ENCODE results near the gene AATK. TPM values are rescaled to one million over a fixed set of nuclear protein-coding genes. Genes with fewer than 3 reads are reported as not detected.

The AATK gene
- total and polyA plus RNA-seq, 8 donors, result 13.3 to 48.5 (median 19.4) TPM

DNA sequence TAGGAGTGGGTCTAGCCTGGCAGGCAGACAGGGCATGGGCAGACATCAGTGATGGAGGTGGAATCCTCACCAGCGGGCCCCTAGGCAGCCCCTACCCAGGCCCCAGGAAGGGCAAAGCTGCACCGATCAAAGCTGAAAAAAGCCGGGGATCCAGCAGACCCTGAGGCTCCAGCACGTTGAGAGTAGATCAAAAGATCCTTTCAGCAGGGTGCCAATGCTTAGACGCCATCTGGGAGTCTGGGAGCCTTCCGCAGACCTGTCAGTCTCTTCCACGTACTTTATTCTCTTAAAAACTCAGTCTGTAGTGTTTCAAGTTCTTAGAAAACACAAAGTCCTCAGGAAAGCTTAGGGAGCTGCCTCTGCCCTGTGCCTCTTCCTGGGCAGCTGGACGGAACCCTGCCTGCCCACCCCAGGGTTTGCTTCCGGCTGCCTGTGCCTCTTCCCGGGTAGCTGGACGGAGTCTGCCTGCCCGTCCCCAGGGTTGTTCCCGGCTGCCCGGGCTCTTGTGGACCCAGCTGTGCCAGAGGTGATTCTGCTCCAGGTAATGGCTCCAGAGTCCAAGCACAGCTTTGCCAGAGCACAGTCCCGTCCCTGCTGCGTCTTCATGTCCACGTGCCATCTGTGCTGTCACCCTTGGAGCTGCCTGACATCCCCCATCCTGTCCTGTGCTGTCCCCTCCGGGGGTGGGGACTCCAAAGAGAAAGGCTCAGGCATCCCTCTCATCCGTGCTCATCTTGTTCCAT lies 51.5 kb downstream of the AATK start:
- Histone ChIP-seq H3K36me3 (peaks cover 0 to 80% of the 10 kb centered on the region in 2 donors), H3K4me3 (no peak overlapping the region), H3K27ac (no peak overlapping the region), H3K4me1 (peaks cover 0 to 12% of the 10 kb centered on the region in 2 donors), H3K9me3 (no peaks in the 10 kb centered on the region), H3K27me3 (peaks cover 0 to 8% of the 10 kb centered on the region in 2 donors)
- ATAC-seq (no peak), DNase-seq (no peak)
- TF ChIP-seq, protein P1, sequence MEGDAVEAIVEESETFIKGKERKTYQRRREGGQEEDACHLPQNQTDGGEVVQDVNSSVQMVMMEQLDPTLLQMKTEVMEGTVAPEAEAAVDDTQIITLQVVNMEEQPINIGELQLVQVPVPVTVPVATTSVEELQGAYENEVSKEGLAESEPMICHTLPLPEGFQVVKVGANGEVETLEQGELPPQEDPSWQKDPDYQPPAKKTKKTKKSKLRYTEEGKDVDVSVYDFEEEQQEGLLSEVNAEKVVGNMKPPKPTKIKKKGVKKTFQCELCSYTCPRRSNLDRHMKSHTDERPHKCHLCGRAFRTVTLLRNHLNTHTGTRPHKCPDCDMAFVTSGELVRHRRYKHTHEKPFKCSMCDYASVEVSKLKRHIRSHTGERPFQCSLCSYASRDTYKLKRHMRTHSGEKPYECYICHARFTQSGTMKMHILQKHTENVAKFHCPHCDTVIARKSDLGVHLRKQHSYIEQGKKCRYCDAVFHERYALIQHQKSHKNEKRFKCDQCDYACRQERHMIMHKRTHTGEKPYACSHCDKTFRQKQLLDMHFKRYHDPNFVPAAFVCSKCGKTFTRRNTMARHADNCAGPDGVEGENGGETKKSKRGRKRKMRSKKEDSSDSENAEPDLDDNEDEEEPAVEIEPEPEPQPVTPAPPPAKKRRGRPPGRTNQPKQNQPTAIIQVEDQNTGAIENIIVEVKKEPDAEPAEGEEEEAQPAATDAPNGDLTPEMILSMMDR (IDR thresholded peaks at IDR 0.05), result no peak
- intact Hi-C loops (cut with DNase I), result no loop called here

DNA sequence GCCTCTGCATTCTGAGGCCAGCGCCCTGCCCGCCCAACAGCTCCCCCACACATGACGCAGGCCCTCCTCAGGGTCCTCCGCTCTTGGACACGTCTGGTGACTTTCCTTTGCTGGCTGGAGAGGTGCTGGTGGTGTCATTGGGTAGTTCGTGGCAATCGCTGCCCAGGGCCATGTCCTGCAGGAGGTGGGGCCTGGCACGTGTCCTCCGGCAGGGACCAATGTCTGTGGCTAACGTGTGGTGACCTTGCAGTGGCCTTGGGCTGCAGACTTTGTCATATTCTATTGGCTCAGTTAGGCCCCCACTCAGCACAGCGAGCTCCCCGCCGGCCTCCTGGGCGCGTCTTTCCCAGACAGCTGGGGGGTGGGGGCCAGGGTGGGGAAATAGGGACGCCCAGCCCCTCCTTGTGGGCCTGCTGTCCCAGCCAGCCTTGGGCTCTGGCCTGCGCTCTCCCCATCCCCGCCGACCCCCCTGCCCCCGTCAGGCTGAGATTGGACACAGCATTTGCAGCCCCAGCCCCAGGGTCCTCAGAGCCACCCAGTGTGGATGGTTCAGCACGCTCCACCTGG lies 52.8 kb downstream of the AATK start:
- peaks cover 0 to 1% of the 10 kb centered on the region in 2 donors for H3K27me3 ChIP-seq
- no peaks in the 10 kb centered on the region for H3K4me1 ChIP-seq
- no peak for DNase-seq
- no peak overlapping the region for H3K27ac ChIP-seq
- no peaks in the 10 kb centered on the region for H3K9me3 ChIP-seq
- H3K4me3 ChIP-seq, result no peak overlapping the region
- intact Hi-C loops (cut with DNase I), result no loop called here
- TF ChIP-seq, protein P1 (IDR thresholded peaks at IDR 0.05), result no peak
- no peak for ATAC-seq
- peaks cover 0 to 85% of the 10 kb centered on the region in 2 donors for H3K36me3 ChIP-seq

GRCh38 chr17:81112450-81112849 lies 53.6 kb downstream of the AATK start:
- Histone ChIP-seq H3K27me3 (no peaks in the 10 kb centered on the region), H3K9me3 (no peaks in the 10 kb centered on the region), H3K27ac (no peak overlapping the region), H3K4me3 (no peak overlapping the region), H3K4me1 (no peaks in the 10 kb centered on the region), H3K36me3 (peaks cover 0 to 85% of the 10 kb centered on the region in 2 donors)
- intact Hi-C loops (cut with DNase I), result no loop called here
- DNase-seq (no peak), ATAC-seq (no peak)
- TF ChIP-seq, protein P1 (IDR thresholded peaks at IDR 0.05), result no peak

- intact Hi-C loops (cut with DNase I), result no loop called here
- Histone ChIP-seq H3K27ac (no peak overlapping the region), H3K36me3 (peaks cover 0 to 85% of the 10 kb centered on the region in 2 donors), H3K4me3 (no peak overlapping the region), H3K4me1 (no peaks in the 10 kb centered on the region), H3K9me3 (no peaks in the 10 kb centered on the region), H3K27me3 (no peaks in the 10 kb centered on the region)
- DNase-seq (no peak), ATAC-seq (no peak)
- TF ChIP-seq, protein P1 (IDR thresholded peaks at IDR 0.05), result no peak
These were observed 55.0 kb downstream of the AATK start for GRCh38 chr17:81111066-81111465.

DNA sequence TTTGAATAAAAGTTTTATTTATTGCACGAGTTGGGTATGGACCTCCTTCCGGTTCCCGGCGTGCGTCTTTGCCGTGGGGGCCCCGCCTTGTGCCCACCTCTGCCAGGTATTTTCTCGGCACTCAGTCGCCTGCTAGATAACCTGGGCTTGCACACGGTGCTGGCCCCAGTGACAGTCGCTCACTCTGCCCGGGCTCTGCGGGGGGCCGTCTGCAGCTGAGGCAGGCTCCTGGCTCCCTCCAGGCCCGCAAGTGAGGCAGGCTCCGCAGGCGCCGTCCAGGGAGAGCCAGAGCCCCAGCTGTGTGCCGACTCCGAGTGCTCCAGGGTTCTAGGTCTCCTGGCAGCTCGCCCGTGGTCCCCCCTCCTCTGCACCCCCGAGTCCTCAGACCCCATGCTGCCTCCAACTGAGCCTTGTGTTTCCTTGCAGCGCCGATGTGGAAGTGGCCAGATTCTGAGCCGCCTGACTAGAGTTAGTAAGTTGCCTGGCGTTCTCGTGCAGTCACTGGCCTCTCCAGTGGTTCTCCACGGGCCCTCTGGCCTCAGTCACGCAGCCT lies 55.5 kb downstream of the AATK start:
- H3K36me3 ChIP-seq, result peaks cover 0 to 85% of the 10 kb centered on the region in 2 donors
- DNase-seq (no peak), ATAC-seq (no peak)
- H3K9me3 ChIP-seq, result no peaks in the 10 kb centered on the region
- intact Hi-C loops (cut with DNase I), result no loop called here
- H3K27ac ChIP-seq, result no peak overlapping the region
- H3K27me3 ChIP-seq, result no peaks in the 10 kb centered on the region
- TF ChIP-seq, protein P1 (IDR thresholded peaks at IDR 0.05), result no peak
- H3K4me1 ChIP-seq, result no peaks in the 10 kb centered on the region
- no peak overlapping the region for H3K4me3 ChIP-seq

All from left lung (tissue), 10 donors.